T-cell (primary cell): Measurements from ENCODE around the gene ATRN. TPM values are rescaled to one million over a fixed set of nuclear protein-coding genes. Genes with fewer than 3 reads are reported as not detected.

ENCODE experiments used
- ATAC-seq, 4 experiments: fragments of 200-7000 bp in 3 of 4; fragments of 150-1000 bp in 1 of 4; cut with Tn5 transposase; replicated peaks in 1 of 4; 1 replicate in 3 of 4; 2 replicates in 1 of 4; pipeline ENCODE4 v1.10.0; 2021; ENCODE audit warnings: moderate library complexity in 3 of 4, mild to moderate bottlenecking in 2 of 4, moderate number of reproducible peaks in 1 of 4
- CTCF ChIA-PET, 2 donors: fragments of 300-600 bp; sonication (Branson Sonifier 250); formaldehyde crosslinking; loops; one replicate each; lab custom pipeline; 2022; ENCODE audit warnings: antibody characterized with exemption in 2 of 2; lab: Charles Lee
- POLR2A ChIA-PET, 2 donors: fragments of 300-600 bp; sonication (Branson Sonifier 250); formaldehyde crosslinking; loops; one replicate each; lab custom pipeline; 2022; ENCODE audit warnings: antibody characterized with exemption in 2 of 2; lab: Charles Lee
- DNase-seq, 35 experiments: peaks; one replicate each; pipeline versions ENCODE4 v3.0.0 to v3.0.0-alpha.2; 2013 to 2023
- H3K27ac ChIP-seq: one replicate; pipeline ENCODE4 v1.5.1; 2013; ENCODE audit warnings: low read length
- H3K27me3 ChIP-seq, 2 experiments: replicated peaks in 1 of 2; 1 replicate in 1 of 2; 2 replicates in 1 of 2; pipeline versions ENCODE4 v1.6.1 to v1.7.0; 2013; ENCODE audit warnings: low read length in 1 of 2, mixed read lengths in 1 of 2; ENCODE audit not compliant: control insufficient read depth in 2 of 2, insufficient read depth in 2 of 2; ENCODE audit errors: extremely low read depth in 1 of 2
- H3K36me3 ChIP-seq, 2 donors: 1 replicate in 1 of 2; 2 replicates in 1 of 2; pipeline versions ENCODE4 v1.6.1 to v1.7.0; 2013; ENCODE audit warnings: low read length in 1 of 2; ENCODE audit not compliant: control insufficient read depth in 2 of 2, insufficient read depth in 1 of 2; ENCODE audit errors: extremely low read depth in 1 of 2
- H3K4me1 ChIP-seq, 2 experiments: 1 replicate in 1 of 2; 2 replicates in 1 of 2; pipeline versions ENCODE4 v1.6.1 to v1.7.0; 2013; ENCODE audit warnings: low read length in 2 of 2, mixed read lengths in 1 of 2; ENCODE audit not compliant: insufficient read depth in 2 of 2, control insufficient read depth in 1 of 2; ENCODE audit errors: extremely low read depth in 1 of 2
- H3K4me3 ChIP-seq, 2 donors: 1 replicate in 1 of 2; 2 replicates in 1 of 2; pipeline versions ENCODE4 v1.5.1 to v1.7.0; 2013; ENCODE audit warnings: mild to moderate bottlenecking in 2 of 2, low read length in 1 of 2, moderate library complexity in 1 of 2; ENCODE audit not compliant: control insufficient read depth in 1 of 2; ENCODE audit errors: extremely low read depth in 1 of 2
- H3K9me3 ChIP-seq: 2 replicates; pipeline ENCODE4 v1.7.0; 2013
- H3K27ac Mint-ChIP-seq, 2 donors: one replicate each; pipeline ENCODE4 v1.8.0; 2020 to 2021; ENCODE audit warnings: mild to moderate bottlenecking in 2 of 2, mixed read lengths in 2 of 2
- H3K27me3 Mint-ChIP-seq, 2 donors: one replicate each; pipeline ENCODE4 v1.8.0; 2021 to 2022; ENCODE audit warnings: mixed read lengths in 2 of 2
- H3K36me3 Mint-ChIP-seq: one replicate; pipeline ENCODE4 v1.8.0; 2021; ENCODE audit warnings: mixed read lengths
- H3K4me1 Mint-ChIP-seq, 3 donors: one replicate each; pipeline ENCODE4 v1.8.0; 2020 to 2022; ENCODE audit warnings: mixed read lengths in 3 of 3, mild to moderate bottlenecking in 1 of 3
- H3K4me3 Mint-ChIP-seq, 3 donors: one replicate each; pipeline ENCODE4 v1.8.0; 2020 to 2022; ENCODE audit warnings: mild to moderate bottlenecking in 3 of 3, mixed read lengths in 3 of 3, moderate library complexity in 3 of 3
- H3K9me3 Mint-ChIP-seq, 3 donors: one replicate each; pipeline ENCODE4 v1.8.0; 2020 to 2022; ENCODE audit warnings: mixed read lengths in 3 of 3
- WGBS: methylation state at CpG from one replicate; pipeline ENCODE4 v1.1.5; 2013; ENCODE audit warnings: missing lambda C conversion rate; ENCODE audit not compliant: insufficient coverage; 5-methylcytosine and 5-hydroxymethylcytosine counted together
- total RNA-seq, 35 experiments: library from RNA in 6 of 35; stranded (reverse) in 6 of 35; fragments of 120-200 nt in 1 of 35; gene quantifications; one replicate each; pipeline versions ENCODE4 v1.2.1 to v1.2.4 and lab custom pipeline; 2013 to 2026

Gene ATRN
- total RNA-seq, 5 donors from 2014 or later (not counting 1 experiment from before 2014, with no cell fraction given) = 13.6 to 15.8 (median 13.7) TPM

- H3K27me3 ChIP-seq = peaks cover 5 to 60% of the 10 kb centered on the region in 2 experiments
- 7% methylated on average over 69 of the region's 75 CpGs for whole genome bisulfite sequencing
- H3K36me3 ChIP-seq = no peaks in the 10 kb centered on the region
- ChIA-PET CTCF (interaction anchor here in 1 of 2 donors (0.5 kb wide), 1 partner anchor 208 kb away, joined by 5 read pairs; no protein-coding TSS in a partner anchor), POLR2A (no interaction called here)
- H3K9me3 ChIP-seq = no peaks in the 10 kb centered on the region
- H3K9me3 Mint-ChIP-seq = no peaks in the 10 kb centered on the region
- no peak for DNase-seq
- no peak overlapping the region for H3K4me3 ChIP-seq
- no peak overlapping the region for H3K27ac ChIP-seq
- no peak for ATAC-seq
- peaks cover under 1 to 21% (median 10%) of the 10 kb centered on the region in 3 donors for H3K4me1 Mint-ChIP-seq
- peak overlapping the region in 1 of 3 donors; percentile 40 for H3K4me3 Mint-ChIP-seq
- H3K4me1 ChIP-seq = peaks cover 0 to 14% of the 10 kb centered on the region in 2 experiments
- H3K27ac Mint-ChIP-seq = no peak overlapping the region
- H3K36me3 Mint-ChIP-seq = no peaks in the 10 kb centered on the region
- H3K27me3 Mint-ChIP-seq = peaks cover 27 to 49% of the 10 kb centered on the region in 2 donors
Observed at GRCh38 chr20:3660262-3661059, 189.6 kb downstream of the ATRN start.

DNA sequence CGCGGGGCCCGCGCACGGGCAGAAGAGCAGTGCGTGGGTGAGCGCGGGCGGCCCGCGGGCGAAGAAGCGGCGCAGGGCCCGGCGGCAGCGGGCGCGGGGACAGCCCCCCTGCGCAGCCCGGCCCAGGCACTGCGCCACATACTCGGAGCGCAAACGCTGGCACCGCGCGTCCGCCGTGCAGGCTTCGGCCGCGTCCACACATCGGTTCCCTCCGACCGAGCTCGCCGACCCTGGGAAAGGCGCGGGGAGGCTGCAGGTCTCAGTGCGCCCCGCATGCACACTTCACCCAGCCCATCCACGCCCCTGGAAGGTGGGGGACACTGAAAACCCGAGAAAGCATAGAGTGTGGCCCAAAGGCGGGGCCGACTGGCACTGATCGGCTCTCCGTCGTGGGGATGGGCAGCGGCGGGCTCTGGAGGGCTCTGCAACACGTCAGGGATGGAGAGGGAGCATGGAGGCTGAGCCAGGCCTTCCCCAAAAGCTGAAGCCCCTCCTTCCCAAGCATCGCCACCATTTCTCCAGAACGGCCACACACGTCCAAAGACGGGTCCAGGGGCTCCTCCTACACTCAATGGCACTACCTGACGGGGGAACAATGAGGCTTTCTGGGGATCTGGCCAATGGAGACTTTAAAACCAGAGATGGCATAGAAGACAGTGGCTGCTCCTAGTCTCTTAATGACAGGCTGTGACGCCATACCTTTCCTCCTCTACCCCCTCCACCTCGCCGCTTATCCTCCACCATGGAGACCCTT is 190.4 kb downstream of the ATRN start:
- 12% methylated on average over 54 of the region's 60 CpGs for WGBS
- H3K4me3 Mint-ChIP-seq = peak overlapping the region in 1 of 3 donors; percentile 64
- no peaks in the 10 kb centered on the region for H3K36me3 ChIP-seq

DNA sequence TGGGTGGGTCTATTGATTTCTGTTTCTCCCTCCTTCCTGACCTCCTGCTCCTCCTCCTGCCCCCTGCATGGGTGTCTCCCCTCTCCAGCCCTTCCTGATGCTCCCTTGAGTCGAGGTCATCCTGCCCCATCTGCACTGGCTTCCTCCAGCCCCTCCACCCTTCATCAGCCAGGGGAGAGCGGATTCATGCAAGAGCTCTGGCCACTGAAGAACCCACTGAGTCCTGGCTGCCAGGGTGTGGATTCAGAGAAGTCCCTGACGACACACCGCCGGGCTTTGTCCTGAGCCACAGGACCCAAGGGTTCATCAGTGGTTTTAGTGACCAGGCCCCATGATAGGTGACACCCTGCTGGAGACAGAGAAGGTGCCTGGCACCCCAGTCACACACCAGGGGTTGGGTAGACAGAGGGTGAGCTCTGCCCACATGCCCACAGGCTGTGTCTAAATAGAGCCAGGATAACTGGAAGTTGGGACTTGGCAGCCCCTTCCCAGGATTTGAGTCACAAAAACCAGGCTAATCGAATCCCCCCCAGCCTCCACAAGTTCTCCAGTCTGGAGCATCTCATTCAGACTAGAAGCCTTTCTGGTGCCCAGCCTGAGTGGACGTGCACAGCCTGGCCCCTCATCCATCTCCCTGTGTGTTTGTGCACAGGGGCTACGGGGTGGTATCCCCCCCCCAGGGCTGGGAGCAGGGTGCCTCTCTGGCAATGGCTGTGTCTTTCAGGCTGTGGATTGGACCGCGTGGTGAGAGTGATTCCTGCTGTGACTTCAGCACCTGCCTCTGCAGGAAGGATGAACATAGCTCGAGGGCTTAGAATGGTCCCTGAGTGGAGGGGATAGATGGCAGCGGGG is 191.2 kb downstream of the ATRN start:
- no peaks in the 10 kb centered on the region for H3K36me3 ChIP-seq
- Mint-ChIP-seq H3K4me3 (peak overlapping the region in 1 of 3 donors; percentile 64), H3K27me3 (peaks cover 27 to 49% of the 10 kb centered on the region in 2 donors), H3K9me3 (no peaks in the 10 kb centered on the region), H3K4me1 (peaks cover 13 to 35% (median 25%) of the 10 kb centered on the region in 3 donors), H3K36me3 (no peaks in the 10 kb centered on the region), H3K27ac (peak overlapping the region in 1 of 2 donors; percentile 36)
- no peak overlapping the region for H3K4me3 ChIP-seq
- peaks cover 5 to 66% of the 10 kb centered on the region in 2 experiments for H3K27me3 ChIP-seq
- CTCF ChIA-PET = no interaction called here
- WGBS = 83% methylated on average over 5 of the region's 12 CpGs
- ATAC-seq (no peak), DNase-seq (no peak)
- POLR2A ChIA-PET = no interaction called here
- peaks cover 2 to 30% of the 10 kb centered on the region in 2 experiments for H3K4me1 ChIP-seq
- no peak overlapping the region for H3K27ac ChIP-seq
- H3K9me3 ChIP-seq = no peaks in the 10 kb centered on the region

More for the DNA sequence above, 190.4 kb downstream of the ATRN start:
- peaks cover 5 to 63% of the 10 kb centered on the region in 2 experiments for H3K27me3 ChIP-seq
- ATAC-seq (no peak), DNase-seq (no peak)
- no peaks in the 10 kb centered on the region for H3K36me3 Mint-ChIP-seq
- H3K4me1 ChIP-seq = peaks cover 2 to 22% of the 10 kb centered on the region in 2 experiments
- H3K4me1 Mint-ChIP-seq = peaks cover 9 to 29% (median 18%) of the 10 kb centered on the region in 3 donors
- no peaks in the 10 kb centered on the region for H3K9me3 ChIP-seq
- H3K27ac ChIP-seq = no peak overlapping the region
- no peak overlapping the region for H3K27ac Mint-ChIP-seq
- H3K9me3 Mint-ChIP-seq = no peaks in the 10 kb centered on the region
- ChIA-PET POLR2A (no interaction called here), CTCF (no interaction called here)
- no peak overlapping the region for H3K4me3 ChIP-seq
- H3K27me3 Mint-ChIP-seq = peaks cover 27 to 49% of the 10 kb centered on the region in 2 donors

GRCh38 chr20:3663031-3663701 is 192.3 kb downstream of the ATRN start, which contains the start of gene GFRA4:
Gene GFRA4 (minus strand): TSS chr20:3663399. CDS start chr20:3663399, 0 bp downstream.
- Mint-ChIP-seq H3K27me3 (peaks cover 27 to 40% of the 10 kb centered on the region in 2 donors), H3K36me3 (no peaks in the 10 kb centered on the region), H3K4me3 (no peak within 1 kb of the TSS), H3K9me3 (no peaks in the 10 kb centered on the region), H3K27ac (no peak within 1 kb of the TSS), H3K4me1 (peaks cover 13 to 41% (median 30%) of the 10 kb centered on the region in 3 donors)
- H3K27ac ChIP-seq = no peak within 1 kb of the TSS
- ATAC-seq = no peak
- ChIA-PET POLR2A (no interaction called here), CTCF (no interaction called here)
- no peaks in the 10 kb centered on the region for H3K9me3 ChIP-seq
- DNase-seq = no peak
- H3K4me1 ChIP-seq = peaks cover 2 to 35% of the 10 kb centered on the region in 2 experiments
- no peak within 1 kb of the TSS for H3K4me3 ChIP-seq
- H3K27me3 ChIP-seq = peaks cover 5 to 66% of the 10 kb centered on the region in 2 experiments
- H3K36me3 ChIP-seq = no peaks in the 10 kb centered on the region
- WGBS = 84% methylated on average over 13 of the region's 19 CpGs

DNA sequence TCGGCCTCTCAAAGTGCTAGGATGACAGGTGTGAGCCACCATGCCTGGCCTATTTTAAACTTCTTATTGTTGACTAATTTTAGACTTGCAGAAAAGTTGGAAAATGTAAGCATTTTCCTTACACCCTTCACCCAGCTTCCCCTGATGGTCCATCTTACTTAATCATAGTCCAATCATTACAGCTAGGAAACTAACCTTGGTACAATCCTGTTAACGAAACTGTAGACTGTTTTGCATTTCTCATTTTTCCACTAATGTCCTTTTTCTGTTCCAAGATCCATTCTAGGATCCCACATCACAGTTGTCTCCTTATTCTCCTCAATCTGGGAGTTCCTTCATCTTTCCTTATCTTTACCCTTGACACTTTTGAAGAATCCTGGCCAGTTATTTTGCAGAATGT is 193.0 kb downstream of the ATRN start:
- DNase-seq (no peak), ATAC-seq (no peak)
- Histone ChIP-seq H3K36me3 (no peaks in the 10 kb centered on the region), H3K4me3 (no peak overlapping the region), H3K9me3 (no peaks in the 10 kb centered on the region), H3K27me3 (peaks cover 5 to 66% of the 10 kb centered on the region in 2 experiments), H3K4me1 (peaks cover 2 to 35% of the 10 kb centered on the region in 2 experiments), H3K27ac (no peak overlapping the region)
- no peaks in the 10 kb centered on the region for H3K36me3 Mint-ChIP-seq
- peaks cover 25 to 36% of the 10 kb centered on the region in 2 donors for H3K27me3 Mint-ChIP-seq
- WGBS = 54% methylated on average over 1 of the region's 2 CpGs
- POLR2A ChIA-PET = no interaction called here
- H3K9me3 Mint-ChIP-seq = no peaks in the 10 kb centered on the region
- H3K4me1 Mint-ChIP-seq = peaks cover 13 to 38% (median 28%) of the 10 kb centered on the region in 3 donors
- CTCF ChIA-PET = no interaction called here
- H3K27ac Mint-ChIP-seq = no peak overlapping the region
- no peak overlapping the region for H3K4me3 Mint-ChIP-seq
